GM15510 (cell line): ENCODE measurements around the gene SLC25A1.

Experiments
- POLR2A ChIP-seq: IDR thresholded peaks from 3 replicates; pipeline ENCODE4 v1.6.1; 2011; ENCODE audit warnings: borderline replicate concordance; ENCODE audit not compliant: insufficient read length; ENCODE audit errors: extremely low read depth

The SLC25A1 gene

GRCh38 chr22:19178657-19179496, at the start of gene SLC25A1:
TSS of gene SLC25A1 (minus strand) at chr22:19178736. CDS start at chr22:19178673, 63 bp downstream.
- peak; percentile 52 for TF ChIP-seq POLR2A

GRCh38 chr22:19228179-19228578, 49.6 kb upstream of the SLC25A1 start:
- no peak for TF ChIP-seq POLR2A

GRCh38 chr22:19226428-19226827, 47.9 kb upstream of the SLC25A1 start:
- no peak for TF ChIP-seq POLR2A

DNA sequence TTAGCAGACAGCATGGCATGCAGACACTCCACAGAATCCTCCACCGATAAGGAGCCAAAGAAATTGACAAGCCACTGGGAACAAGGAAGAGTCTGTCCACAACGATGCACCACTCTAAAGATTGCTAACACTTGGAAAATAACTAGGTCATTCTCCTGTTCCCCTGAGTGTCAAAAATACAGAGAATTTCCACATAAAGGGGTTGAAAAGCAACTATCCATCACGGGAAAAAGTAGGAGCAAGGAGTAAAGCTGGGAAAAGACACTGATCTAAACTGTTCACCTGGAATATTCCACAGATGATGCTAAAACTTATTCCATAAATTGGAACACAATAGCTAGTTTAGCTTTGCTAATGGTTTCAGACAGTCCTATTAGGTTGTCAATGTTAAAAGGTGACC, 47.0 kb upstream of the SLC25A1 start:
- no peak for TF ChIP-seq POLR2A

DNA sequence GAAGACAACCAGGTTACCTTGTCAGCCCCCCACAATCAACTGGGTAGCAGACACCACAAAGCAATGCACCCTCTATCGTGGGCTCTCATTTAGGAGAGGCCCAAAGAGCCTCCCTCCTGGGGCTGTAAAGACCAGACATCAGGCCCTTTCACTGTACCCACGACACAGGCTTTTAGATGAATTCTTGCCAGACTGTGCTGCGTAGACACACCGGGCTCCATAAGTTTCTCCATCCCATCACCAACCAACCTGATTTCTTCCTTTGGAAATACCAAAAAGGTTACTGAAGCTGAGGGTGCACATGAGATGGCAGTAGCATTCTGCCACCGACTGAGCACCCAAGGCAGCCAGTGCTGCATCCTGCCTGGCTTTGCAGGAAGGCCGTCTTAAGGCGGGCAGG, 46.4 kb upstream of the SLC25A1 start:
- TF ChIP-seq POLR2A, result no peak

GRCh38 chr22:19224557-19224956, 46.0 kb upstream of the SLC25A1 start:
- no peak for TF ChIP-seq POLR2A

DNA sequence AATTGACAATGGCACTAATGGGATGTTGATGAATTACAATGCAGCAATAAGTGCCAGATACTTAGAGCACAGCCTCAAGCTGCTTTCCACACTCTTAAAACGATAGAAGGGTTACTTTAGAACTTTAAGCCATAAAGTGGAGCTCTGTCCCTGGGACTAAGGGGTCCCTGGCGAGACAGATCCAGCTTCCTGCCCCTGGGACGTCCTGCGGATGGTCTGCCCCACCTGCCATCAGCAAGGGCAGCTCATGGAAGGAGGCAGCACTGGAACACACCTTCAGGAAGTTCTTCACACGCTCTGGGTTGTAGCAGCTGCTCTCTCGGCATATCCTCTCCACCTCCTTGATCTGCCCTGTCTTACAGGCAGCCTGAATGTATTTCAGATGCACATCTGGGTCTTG, 45.1 kb upstream of the SLC25A1 start:
- TF ChIP-seq POLR2A, result no peak

DNA sequence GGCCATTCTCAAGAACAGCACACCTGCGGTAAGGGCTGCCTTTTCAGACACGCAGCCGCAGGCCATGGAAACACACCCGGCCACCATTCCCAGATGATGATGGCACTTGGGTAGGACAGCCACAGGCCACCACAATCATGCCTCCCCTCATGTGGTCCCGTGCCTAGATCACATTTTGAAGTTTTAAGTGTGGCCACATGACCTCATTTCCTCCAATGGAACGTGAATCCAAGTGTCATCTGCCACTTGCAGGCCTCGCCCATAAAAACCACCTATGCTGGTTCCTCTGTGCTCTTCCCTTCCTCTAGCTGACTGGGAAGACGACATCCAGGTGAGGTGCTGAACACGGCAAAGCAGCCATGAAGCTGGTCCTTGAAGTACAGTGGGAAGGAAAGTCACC, 44.6 kb upstream of the SLC25A1 start:
- TF ChIP-seq POLR2A, result no peak

DNA sequence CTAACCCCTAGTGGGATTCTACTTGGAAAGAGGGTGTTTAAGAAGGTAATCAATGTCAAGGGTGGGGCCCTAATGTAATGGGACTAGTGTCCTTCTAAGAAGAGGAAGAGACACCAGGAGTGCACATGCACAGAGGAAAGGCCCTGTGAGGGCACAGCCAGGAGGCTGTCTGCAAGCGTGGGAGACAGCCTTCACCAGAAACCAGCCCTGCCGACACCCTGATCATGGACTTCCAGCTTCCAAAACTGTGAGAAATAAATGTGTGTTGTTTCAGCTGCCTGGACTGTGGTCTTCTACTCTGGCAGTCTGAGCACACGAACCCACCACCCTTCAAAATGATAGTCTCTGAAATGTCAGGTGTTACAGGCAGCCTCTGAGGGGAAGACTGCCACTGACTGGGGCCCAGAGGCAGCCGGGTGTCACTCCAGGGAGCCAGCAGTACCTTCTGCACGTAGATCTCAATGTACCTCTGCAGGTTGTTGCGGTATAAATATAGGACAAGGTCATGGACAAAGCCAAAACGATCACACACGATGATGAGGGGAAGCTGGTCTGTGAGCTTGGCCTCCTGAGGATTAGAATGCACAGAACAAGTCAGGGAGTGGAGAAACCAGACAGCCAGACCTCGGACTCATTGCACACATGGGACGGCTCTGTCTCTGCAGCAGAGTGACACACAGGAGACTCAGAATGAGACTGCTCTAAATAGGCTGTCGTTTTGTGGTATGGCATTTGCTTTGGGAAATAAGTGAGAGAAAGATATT, 43.9 kb upstream of the SLC25A1 start:
- no peak for TF ChIP-seq POLR2A

GRCh38 chr22:19220867-19221266, 42.3 kb upstream of the SLC25A1 start:
- TF ChIP-seq POLR2A, result no peak

GRCh38 chr22:19218541-19219233, 40.2 kb upstream of the SLC25A1 start:
- TF ChIP-seq POLR2A, result no peak

DNA sequence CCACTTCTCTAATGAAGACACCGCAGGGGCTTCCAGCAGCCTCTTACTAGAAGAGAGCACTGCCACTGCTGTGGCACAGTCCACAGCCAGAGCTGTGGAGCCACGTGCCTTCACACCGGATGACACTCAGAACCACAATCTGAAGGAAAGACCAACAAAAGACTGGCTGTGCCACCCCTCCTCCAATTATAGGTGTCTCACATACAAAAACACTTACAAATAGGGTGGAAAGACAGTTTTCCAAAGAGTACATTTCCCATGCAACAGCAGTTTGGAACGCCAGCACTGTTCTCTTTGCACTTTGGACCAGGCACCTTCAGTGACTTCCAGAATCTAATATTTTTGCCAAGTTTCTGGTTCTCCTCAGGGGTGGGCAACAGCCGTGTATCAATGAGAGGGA, 38.0 kb upstream of the SLC25A1 start:
- TF ChIP-seq POLR2A, result no peak

DNA sequence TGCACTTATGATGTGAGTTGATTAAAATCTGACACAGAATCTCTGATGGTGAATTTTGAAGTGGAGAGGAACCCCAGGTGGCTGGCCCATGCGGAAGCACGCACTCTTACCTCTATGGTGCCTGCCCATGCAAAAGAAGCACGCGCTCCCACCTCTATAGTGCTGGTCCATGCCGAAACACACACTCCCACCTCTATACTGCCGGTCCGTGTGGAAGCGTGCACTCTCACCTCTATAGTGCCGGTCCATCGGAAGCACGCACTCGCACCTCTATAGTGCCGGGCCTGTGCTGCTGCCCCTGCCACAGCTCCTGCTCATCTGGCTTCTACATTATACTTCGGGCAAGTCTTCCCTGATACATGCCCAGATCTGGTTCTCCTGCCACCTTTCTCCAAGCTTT, 36.8 kb upstream of the SLC25A1 start:
- TF ChIP-seq POLR2A, result no peak

DNA sequence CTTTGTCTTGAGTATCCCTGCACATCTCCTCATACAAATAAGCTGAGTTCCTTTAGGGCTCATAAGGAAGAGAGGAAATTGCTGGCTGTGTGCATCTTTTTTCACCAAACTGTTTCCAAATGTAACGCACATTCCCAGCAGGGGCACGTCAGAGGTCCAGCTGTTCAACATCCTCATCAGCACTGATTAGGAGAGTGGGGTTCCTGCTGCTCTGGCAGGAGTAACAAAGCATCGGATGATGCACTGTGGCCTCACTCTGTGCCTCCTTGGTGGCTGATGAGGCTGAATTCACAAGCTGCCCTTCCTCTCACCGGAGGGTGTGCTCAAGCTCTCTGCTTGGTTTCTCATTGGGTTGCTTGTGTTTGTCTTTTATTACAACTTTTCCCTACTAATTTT, 35.5 kb upstream of the SLC25A1 start:
- no peak for TF ChIP-seq POLR2A

DNA sequence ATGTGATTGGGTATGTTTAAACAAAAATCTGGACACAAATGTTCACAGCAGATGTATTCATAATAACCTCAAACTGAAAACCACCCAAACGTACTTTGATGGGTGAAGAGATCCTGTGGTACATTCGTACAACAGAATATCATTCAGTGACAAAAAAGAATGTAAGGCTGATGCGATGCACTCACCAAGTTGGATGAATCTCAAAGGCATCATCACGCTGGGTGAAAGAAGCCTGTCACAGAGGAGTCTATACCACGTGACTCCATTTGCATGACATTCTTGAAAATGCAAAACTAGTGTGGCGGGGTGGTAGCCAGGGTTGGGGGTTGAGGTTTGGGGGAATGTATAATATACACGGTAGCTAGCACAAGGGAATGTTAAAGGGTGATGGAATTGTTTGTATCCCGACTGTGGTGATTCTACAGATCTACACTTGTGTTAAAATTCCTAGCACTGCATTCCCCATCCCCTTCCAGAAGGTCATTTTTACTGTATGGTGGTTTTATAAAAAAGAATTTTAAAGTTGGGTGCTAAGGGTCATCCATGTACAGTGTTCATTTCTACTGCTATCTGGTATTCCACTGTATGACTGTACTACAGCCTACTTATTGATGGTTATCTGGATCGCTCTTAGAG, 35.0 kb upstream of the SLC25A1 start:
- TF ChIP-seq POLR2A, result no peak
